CMK (cell line): ENCODE measurements around the gene OR2K2.
"Not testable (repeated sequence)": the region's sequence is repeated elsewhere in the genome, so short reads cannot be mapped to it uniquely, and the experiment has no call there.

Experiments used
- DNase-seq: peaks from one replicate; pipeline ENCODE4 v3.0.0-alpha.2; 2010; ENCODE audit warnings: low read depth

OR2K2 gene

GRCh38 chr9:111330124-111330523 lies at the start of gene OR2K2:
Gene OR2K2 (minus strand): TSS chr9:111330224. CDS start chr9:111328433, 1,791 bp downstream.
- no peak for DNase-seq

GRCh38 chr9:111375817-111376564 lies 46.0 kb upstream of the OR2K2 start:
- DNase-seq, result no peak

- no peak for DNase-seq
These were observed 45.0 kb upstream of the OR2K2 start for GRCh38 chr9:111375062-111375461.

GRCh38 chr9:111372297-111372696 lies 42.3 kb upstream of the OR2K2 start:
- no peak for DNase-seq

GRCh38 chr9:111366978-111367377 lies 37.0 kb upstream of the OR2K2 start:
- DNase-seq, result no peak

- DNase-seq, result no peak
These were observed 32.5 kb upstream of the OR2K2 start for GRCh38 chr9:111362526-111362925.

- no peak for DNase-seq
These were observed 30.9 kb upstream of the OR2K2 start for GRCh38 chr9:111360881-111361280.

GRCh38 chr9:111356481-111357244 lies 26.6 kb upstream of the OR2K2 start:
- no peak for DNase-seq

- no peak for DNase-seq
These were observed 22.5 kb upstream of the OR2K2 start for GRCh38 chr9:111352545-111352944.

GRCh38 chr9:111350556-111350955 lies 20.5 kb upstream of the OR2K2 start:
- DNase-seq, result no peak

- no peak for DNase-seq
These were observed 19.7 kb upstream of the OR2K2 start for GRCh38 chr9:111349766-111350165.

GRCh38 chr9:111348821-111349271 lies 18.8 kb upstream of the OR2K2 start:
- no peak for DNase-seq

GRCh38 chr9:111334318-111334863 lies 4.4 kb upstream of the OR2K2 start:
- DNase-seq, result not testable (repeated sequence)

- no peak for DNase-seq
These were observed 9.4 kb downstream of the OR2K2 start for GRCh38 chr9:111320631-111321030.

GRCh38 chr9:111316796-111317195 lies 13.2 kb downstream of the OR2K2 start:
- DNase-seq, result no peak

- DNase-seq, result no peak
These were observed 24.1 kb downstream of the OR2K2 start for GRCh38 chr9:111305914-111306313.

- not testable (repeated sequence) for DNase-seq
These were observed 26.0 kb downstream of the OR2K2 start for GRCh38 chr9:111304000-111304399.

GRCh38 chr9:111301195-111301594 lies 28.8 kb downstream of the OR2K2 start:
- no peak for DNase-seq

GRCh38 chr9:111300140-111300735 lies 29.8 kb downstream of the OR2K2 start:
- no peak for DNase-seq

- DNase-seq, result not testable (repeated sequence)
These were observed 30.4 kb downstream of the OR2K2 start for GRCh38 chr9:111299599-111299966.

- peak; percentile 12 for DNase-seq
These were observed 31.1 kb downstream of the OR2K2 start for GRCh38 chr9:111298731-111299598.

GRCh38 chr9:111298111-111298510 lies 31.9 kb downstream of the OR2K2 start:
- DNase-seq, result no peak
